ENCODE results near the gene PTPN2. TPM values are rescaled to one million over a fixed set of nuclear protein-coding genes. Genes with fewer than 3 reads are reported as not detected.
A peak's percentile ranks its signal among the peaks of the same experiment; 100 is the strongest.

Gene PTPN2
- polyA plus RNA-seq, 6 donors from 2014 or later = 84.6 to 112 (median 99.1) TPM

DNA sequence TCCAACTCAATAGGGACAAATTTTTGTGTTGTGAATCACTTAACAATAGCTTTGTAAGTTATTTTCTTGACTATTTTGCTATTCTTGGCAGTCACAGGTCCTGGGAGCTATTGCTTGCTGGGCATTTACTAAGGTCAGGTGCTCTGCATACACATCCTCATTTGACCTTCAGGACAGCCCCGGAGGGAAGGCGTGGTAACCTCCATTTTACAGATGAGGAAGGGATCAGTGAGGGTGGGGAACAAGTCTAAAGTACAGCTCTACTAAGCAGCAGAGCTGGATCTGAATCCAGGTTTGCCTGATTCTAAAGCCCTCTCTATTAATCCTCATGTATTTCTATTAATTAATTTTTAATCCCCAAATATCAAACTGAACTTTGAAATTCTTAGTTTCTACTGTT, 58.8 kb downstream of the PTPN2 start:
- H3K27ac Mint-ChIP-seq = peak overlapping the region in 1 of 6 donors; percentile 69
- H3K9me3 Mint-ChIP-seq = peaks cover 0 to 12% (median 5%) of the 10 kb centered on the region in 7 donors
- peaks cover 0 to 5% (median 3%) of the 10 kb centered on the region in 3 donors for H3K4me1 Mint-ChIP-seq
- no peak for ATAC-seq (ENCODE audit: low read depth in 2 of 2)
- no peaks in the 10 kb centered on the region for H3K27me3 Mint-ChIP-seq
- DNase-seq = no peak
- peaks cover 20 to 29% of the 10 kb centered on the region in 2 donors for H3K36me3 Mint-ChIP-seq
- peak overlapping the region in 1 of 8 donors; percentile 29 for H3K4me3 Mint-ChIP-seq

DNA sequence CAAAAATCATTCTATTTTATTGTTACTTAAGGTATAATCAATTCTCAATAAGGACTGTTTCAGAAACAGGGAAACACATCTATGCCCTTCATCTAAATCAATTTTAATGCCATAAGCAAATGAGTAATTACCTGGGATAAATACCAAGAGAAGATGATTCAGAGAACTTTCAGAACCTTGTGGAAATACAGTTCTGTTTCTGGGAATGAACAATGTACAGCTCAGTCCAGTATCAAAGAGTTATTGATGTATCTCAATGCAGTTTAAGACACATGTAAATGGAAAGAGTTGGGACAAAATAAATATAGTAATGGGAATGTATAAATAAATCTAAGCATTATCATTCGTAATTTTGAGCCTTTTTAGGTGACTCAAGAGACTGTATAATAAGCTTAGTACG, 60.1 kb downstream of the PTPN2 start:
- DNase-seq (no peak), ATAC-seq (ENCODE audit: low read depth in 2 of 2) (no peak)
- peak overlapping the region in 1 of 6 donors; percentile 17 for H3K27ac Mint-ChIP-seq
- no peak overlapping the region for H3K4me3 Mint-ChIP-seq
- peaks cover 0 to 12% (median 5%) of the 10 kb centered on the region in 7 donors for H3K9me3 Mint-ChIP-seq
- no peaks in the 10 kb centered on the region for H3K27me3 Mint-ChIP-seq
- H3K4me1 Mint-ChIP-seq = peaks cover 3 to 7% (median 4%) of the 10 kb centered on the region in 3 donors
- H3K36me3 Mint-ChIP-seq = peaks cover 15 to 29% of the 10 kb centered on the region in 2 donors

DNA sequence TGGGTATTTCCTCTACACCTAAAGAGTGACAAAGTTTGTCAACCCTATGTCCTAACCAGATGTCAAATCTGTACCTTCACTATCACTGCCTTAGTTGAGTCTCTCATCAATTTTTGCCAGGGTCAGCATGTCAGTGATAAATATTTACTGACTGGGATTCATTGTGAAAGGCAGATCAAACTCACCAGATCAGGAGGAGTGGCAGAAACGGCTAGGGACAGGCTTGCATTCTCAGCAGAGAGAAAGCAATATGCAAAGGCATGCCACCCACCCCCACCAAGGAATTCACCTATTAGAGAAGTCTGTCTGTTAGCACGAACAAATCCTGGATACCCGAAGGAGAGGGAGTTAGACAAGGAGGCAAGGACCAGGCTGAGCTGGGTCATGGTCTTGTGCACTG, 62.6 kb downstream of the PTPN2 start:
- H3K4me3 Mint-ChIP-seq = no peak overlapping the region
- no peaks in the 10 kb centered on the region for H3K27me3 Mint-ChIP-seq

DNA sequence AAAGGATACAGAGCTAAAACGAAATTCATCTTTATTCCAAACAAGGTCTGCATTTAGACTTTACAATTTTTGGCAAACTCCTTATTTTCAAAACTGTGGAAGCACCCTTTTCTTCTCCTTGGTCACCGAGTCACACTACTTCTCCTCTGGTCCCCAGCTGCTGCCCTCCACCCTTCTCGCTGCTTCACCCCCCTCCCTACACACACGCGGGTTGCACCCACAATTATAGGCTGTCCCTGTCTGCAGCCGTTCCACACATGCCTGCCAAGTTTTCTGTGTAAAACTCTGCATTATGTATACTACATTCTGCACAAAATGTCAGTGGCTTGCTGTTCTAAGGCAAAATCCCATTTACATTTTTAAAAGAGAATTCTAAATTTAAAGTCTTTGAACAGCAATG, 63.5 kb downstream of the PTPN2 start:
- peaks cover 3 to 7% (median 7%) of the 10 kb centered on the region in 3 donors for H3K4me1 Mint-ChIP-seq
- ATAC-seq (ENCODE audit: low read depth in 2 of 2) = no peak
- H3K27me3 Mint-ChIP-seq = no peaks in the 10 kb centered on the region
- no peak for DNase-seq
- peaks cover 8 to 33% of the 10 kb centered on the region in 2 donors for H3K36me3 Mint-ChIP-seq
- H3K27ac Mint-ChIP-seq = peak overlapping the region in 2 of 6 donors; percentile 37 to 95
- H3K9me3 Mint-ChIP-seq = no peaks in the 10 kb centered on the region
- no peak overlapping the region for H3K4me3 Mint-ChIP-seq

More for the DNA sequence above, 62.6 kb downstream of the PTPN2 start:
- ATAC-seq (ENCODE audit: low read depth in 2 of 2) (no peak), DNase-seq (no peak)
- H3K36me3 Mint-ChIP-seq = peaks cover 4 to 24% of the 10 kb centered on the region in 2 donors
- H3K4me1 Mint-ChIP-seq = peaks cover 3 to 7% (median 5%) of the 10 kb centered on the region in 3 donors
- H3K9me3 Mint-ChIP-seq = no peaks in the 10 kb centered on the region
- peak overlapping the region in 1 of 6 donors; percentile 8 for H3K27ac Mint-ChIP-seq

DNA sequence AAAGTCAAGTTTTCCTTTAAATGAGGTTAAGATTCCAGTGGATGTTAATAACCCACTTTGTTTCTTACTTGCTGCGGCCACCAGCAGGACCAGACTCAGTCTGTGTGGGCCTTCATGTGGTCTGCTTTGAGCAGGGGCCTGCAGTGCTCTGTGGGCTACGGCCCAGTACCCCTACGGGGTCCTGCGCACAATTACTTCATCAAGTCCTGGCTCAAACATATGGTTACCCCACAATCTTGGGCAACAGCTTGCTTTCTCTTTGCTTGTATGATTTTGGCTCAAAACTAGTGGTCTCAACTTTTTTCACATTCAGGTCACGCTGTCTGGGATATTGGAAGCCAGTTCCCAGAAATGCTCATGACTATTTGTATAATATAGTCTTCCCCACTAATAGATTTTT, 64.2 kb downstream of the PTPN2 start:
- DNase-seq (no peak), ATAC-seq (ENCODE audit: low read depth in 2 of 2) (no peak)
- Mint-ChIP-seq H3K27me3 (no peaks in the 10 kb centered on the region), H3K9me3 (no peaks in the 10 kb centered on the region), H3K36me3 (peaks cover 9 to 35% of the 10 kb centered on the region in 2 donors), H3K4me3 (no peak overlapping the region), H3K4me1 (peaks cover 3 to 7% (median 7%) of the 10 kb centered on the region in 3 donors), H3K27ac (peak overlapping the region in 2 of 6 donors; percentile 49 to 84)

DNA sequence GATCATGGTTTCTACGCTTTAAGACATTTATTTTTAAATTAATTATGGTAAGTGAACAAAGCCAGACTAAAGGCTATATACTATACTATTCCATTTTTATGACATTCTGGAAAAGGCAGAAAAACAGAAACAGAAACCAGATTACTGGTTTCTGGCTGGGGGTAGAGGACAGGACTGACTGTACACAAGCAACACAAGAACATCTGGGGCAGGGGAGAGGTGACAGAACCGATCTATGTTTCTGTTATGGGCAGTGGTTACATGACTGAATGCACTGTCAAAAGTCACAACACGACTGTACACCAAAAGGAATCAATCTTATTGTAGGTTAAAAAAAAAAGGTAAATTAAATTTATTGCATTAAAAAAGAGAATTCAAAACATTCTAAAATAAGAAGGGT, 64.7 kb downstream of the PTPN2 start:
- no peak for ATAC-seq (ENCODE audit: low read depth in 2 of 2)
- H3K4me1 Mint-ChIP-seq = peaks cover 3 to 7% (median 7%) of the 10 kb centered on the region in 3 donors
- DNase-seq = no peak
- H3K27me3 Mint-ChIP-seq = no peaks in the 10 kb centered on the region
- peak overlapping the region in 4 of 6 donors; percentile 43 to 84 (median 60) for H3K27ac Mint-ChIP-seq
- peaks cover 12 to 34% of the 10 kb centered on the region in 2 donors for H3K36me3 Mint-ChIP-seq
- H3K9me3 Mint-ChIP-seq = no peaks in the 10 kb centered on the region
- no peak overlapping the region for H3K4me3 Mint-ChIP-seq

DNA sequence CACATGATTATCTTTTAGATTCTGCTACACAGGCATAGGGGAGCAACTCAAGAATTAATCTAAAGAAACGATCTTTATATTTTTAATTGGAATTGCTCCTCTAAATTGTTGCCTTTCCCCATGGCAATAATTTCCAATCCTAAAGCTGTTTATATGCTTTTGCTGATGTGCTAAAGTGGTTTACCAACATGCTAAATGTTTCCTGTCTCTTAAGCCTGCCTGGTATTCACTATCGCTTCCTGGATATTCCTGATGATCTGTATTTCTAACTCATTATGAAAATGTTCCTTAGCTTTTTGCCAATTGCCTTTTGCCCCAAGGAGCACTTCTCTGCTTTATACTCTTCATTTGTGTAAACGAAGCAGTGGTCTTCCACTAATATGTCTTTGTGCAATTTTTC, 65.8 kb downstream of the PTPN2 start:
- H3K27me3 Mint-ChIP-seq = no peaks in the 10 kb centered on the region
- ATAC-seq (ENCODE audit: low read depth in 2 of 2) = no peak
- H3K4me1 Mint-ChIP-seq = peaks cover 3 to 7% (median 7%) of the 10 kb centered on the region in 3 donors
- DNase-seq = no peak
- H3K9me3 Mint-ChIP-seq = no peaks in the 10 kb centered on the region
- peak overlapping the region in 2 of 6 donors; percentile 15 to 20 for H3K27ac Mint-ChIP-seq
- H3K36me3 Mint-ChIP-seq = peaks cover 19 to 28% of the 10 kb centered on the region in 2 donors
- H3K4me3 Mint-ChIP-seq = no peak overlapping the region

DNA sequence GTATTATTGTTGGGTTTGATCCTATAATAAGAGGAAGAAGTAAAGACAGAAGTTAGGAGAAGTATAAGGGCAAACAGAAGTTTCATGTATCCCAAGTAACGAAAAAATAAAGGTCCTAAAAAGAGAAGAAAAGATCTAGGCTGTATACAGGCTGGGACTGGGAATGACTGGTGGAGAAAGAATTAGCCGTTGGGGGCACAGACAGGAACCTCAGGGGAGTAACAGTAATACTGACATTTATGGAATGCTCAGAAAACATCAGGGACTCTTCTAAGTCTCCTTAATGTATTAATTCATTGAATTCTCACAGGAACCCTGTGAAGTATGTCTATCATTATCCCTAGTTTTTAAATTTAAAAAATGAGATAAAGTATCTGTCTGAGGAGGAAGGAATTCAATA, 67.6 kb downstream of the PTPN2 start:
- Mint-ChIP-seq H3K36me3 (peaks cover 15 to 23% of the 10 kb centered on the region in 2 donors), H3K9me3 (no peaks in the 10 kb centered on the region), H3K4me3 (no peak overlapping the region), H3K27ac (peak overlapping the region in 1 of 6 donors; percentile 35), H3K4me1 (peaks cover 3 to 7% (median 7%) of the 10 kb centered on the region in 3 donors), H3K27me3 (no peaks in the 10 kb centered on the region)
- DNase-seq = no peak
- ATAC-seq (ENCODE audit: low read depth in 2 of 2) = no peak

DNA sequence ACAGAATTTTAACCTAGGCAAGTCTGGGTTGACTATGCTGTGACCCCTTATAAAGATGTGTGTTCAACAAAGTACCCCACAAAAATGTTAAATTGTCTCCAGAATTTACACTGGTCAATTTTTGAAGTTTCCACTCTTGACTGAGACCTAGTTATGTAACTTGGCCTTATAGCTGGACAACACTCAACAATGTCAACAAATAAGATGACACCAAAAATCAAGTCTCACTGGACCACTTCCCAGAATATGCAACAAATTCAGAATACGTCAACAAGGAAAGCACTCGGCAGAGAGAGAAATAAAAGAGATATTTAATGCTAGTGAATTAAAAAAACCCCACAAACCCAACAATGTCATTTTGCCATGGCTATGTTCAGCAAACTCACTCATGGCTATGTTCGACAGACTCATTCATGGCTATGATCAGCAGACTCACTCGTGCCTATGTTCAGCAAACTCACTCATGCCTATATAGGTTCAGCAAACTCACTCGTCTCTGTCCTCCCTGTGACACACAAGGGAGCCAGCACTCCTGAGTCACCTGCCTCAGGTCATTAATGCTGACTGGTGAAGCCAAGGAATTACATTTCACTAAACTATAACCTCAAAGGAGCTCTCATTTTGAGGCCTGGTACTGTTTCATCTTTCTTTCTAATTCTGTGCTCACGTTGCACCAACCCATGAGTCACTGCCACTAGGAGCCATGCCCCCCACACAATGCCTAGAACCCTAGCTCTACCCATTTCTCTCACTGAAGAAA, 72.7 kb downstream of the PTPN2 start:
- no peaks in the 10 kb centered on the region for H3K9me3 Mint-ChIP-seq
- H3K27ac Mint-ChIP-seq = peak overlapping the region in 4 of 6 donors; percentile 5 to 72 (median 20)
- ATAC-seq (ENCODE audit: low read depth in 2 of 2) = no peak
- H3K4me3 Mint-ChIP-seq = no peak overlapping the region
- peaks cover 18 to 29% of the 10 kb centered on the region in 2 donors for H3K36me3 Mint-ChIP-seq
- H3K4me1 Mint-ChIP-seq = peaks cover 0 to 5% (median 4%) of the 10 kb centered on the region in 3 donors
- no peaks in the 10 kb centered on the region for H3K27me3 Mint-ChIP-seq
- no peak for DNase-seq

DNA sequence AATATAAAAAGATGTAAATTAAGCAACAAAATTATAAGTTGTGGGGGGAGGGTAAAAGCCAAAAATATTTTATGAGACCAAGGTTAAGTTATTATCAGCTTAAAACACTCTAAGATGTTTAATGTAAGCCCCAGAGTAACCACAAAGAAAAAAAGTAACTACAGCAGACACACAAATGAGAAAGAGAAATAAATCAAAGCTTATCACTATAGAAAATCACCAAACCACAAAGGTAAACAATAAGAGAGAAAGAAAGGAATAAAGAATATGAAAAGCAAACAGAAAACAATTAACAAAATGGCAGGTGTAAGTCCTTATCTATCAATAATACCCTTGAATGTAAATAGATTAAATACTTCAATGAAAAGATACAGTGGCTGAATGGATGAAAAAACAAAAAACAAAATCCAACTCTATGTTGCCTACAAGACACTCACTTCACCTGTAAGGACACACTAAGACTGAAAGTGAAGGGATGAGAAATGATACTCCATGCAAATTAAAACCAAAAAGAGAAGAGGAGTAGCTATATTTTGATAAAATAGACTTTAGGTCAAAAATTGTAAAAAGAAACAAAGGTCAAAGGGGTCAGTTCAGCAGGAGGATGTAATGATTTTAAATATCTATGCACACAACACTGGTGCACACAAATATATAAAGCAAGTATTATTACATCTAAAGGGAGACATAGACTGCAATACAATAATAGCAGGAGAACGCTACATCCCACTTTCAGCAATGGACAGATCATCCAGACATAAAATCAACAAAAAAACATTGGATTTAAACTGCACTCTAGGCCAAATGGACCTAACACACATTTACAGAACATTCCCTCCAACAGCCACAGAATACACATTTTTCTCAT, 80.7 kb downstream of the PTPN2 start:
- Mint-ChIP-seq H3K4me1 (peaks cover 10 to 16% (median 11%) of the 10 kb centered on the region in 3 donors), H3K4me3 (peak overlapping the region in 1 of 8 donors; percentile 22), H3K27ac (peak overlapping the region in 4 of 6 donors; percentile 16 to 79 (median 30)), H3K36me3 (peaks cover 18 to 22% of the 10 kb centered on the region in 2 donors), H3K9me3 (no peaks in the 10 kb centered on the region), H3K27me3 (no peaks in the 10 kb centered on the region)
- DNase-seq (no peak), ATAC-seq (ENCODE audit: low read depth in 2 of 2) (no peak)

DNA sequence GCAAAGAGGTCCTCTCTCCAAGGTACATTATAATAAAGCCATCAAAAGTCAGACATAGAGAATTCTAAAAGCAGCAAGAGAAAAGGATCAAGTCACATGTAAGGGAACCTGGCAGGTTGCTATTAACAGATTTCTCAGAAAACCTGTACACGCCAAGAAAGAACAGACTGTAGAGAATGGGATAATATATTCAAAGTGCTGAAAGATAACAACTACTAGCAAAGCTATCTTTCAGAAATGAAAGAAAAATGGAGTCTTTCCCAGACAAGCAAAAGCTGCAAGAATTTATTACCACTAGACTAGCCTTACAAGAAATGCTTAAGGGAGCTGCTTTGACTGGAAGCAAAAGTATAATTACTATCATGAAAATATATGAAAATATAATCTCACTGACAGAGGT, 81.5 kb downstream of the PTPN2 start:
- Mint-ChIP-seq H3K27me3 (no peaks in the 10 kb centered on the region), H3K27ac (no peak overlapping the region), H3K36me3 (peaks cover 16 to 22% of the 10 kb centered on the region in 2 donors), H3K4me1 (peaks cover 10 to 17% (median 11%) of the 10 kb centered on the region in 3 donors), H3K9me3 (no peaks in the 10 kb centered on the region), H3K4me3 (no peak overlapping the region)
- ATAC-seq (ENCODE audit: low read depth in 2 of 2) = no peak
- DNase-seq = no peak

DNA sequence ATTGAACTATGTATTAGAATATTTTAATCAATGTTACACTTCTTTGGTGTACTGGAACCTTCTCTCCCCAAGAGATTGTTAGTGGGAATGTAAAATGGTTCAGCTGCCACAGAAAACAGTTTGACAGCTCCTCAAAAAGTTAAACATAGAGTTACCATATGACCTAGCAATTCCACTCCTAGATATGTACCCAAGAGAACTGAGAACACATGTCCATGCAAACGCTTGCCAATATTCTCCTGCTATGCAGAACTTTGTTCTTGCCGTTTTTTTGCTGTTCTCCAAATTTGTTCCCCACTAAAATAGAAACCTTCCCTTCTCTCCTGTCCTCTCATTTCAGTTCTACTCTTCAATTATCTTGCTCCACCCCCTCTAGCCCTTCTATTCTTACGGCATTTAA, 87.6 kb downstream of the PTPN2 start:
- Mint-ChIP-seq H3K4me1 (peaks cover 0 to 4% (median 0%) of the 10 kb centered on the region in 3 donors), H3K4me3 (no peak overlapping the region), H3K36me3 (peaks cover 4 to 5% of the 10 kb centered on the region in 2 donors), H3K27ac (no peak overlapping the region), H3K9me3 (no peaks in the 10 kb centered on the region), H3K27me3 (no peaks in the 10 kb centered on the region)
- ATAC-seq (ENCODE audit: low read depth in 2 of 2) (no peak), DNase-seq (no peak)

DNA sequence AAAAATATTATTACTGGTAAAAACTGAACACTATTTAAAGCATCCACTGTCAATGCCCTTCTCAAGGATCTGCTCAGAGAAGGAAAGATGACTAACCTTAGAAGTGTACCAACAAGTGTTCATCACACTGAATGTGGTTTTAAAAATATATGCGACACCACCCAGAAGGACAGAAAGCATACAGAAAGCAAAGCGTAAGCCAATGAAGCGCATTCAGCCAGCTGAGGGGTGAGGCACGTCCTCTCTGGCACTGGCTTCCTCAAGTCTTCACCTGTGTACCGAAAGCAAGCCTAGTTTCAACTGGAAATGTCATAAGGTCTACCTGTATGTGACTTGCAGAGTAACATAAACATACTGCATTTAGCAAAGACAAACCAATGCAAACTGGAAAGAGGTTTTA, 92.4 kb downstream of the PTPN2 start:
- H3K27ac Mint-ChIP-seq = no peak overlapping the region
- H3K4me3 Mint-ChIP-seq = no peak overlapping the region

More for the DNA sequence above, 92.4 kb downstream of the PTPN2 start:
- peaks cover 0 to 4% of the 10 kb centered on the region in 2 donors for H3K36me3 Mint-ChIP-seq
- H3K9me3 Mint-ChIP-seq = no peaks in the 10 kb centered on the region
- H3K27me3 Mint-ChIP-seq = no peaks in the 10 kb centered on the region
- peaks cover 0 to 7% (median 4%) of the 10 kb centered on the region in 3 donors for H3K4me1 Mint-ChIP-seq
- DNase-seq (no peak), ATAC-seq (ENCODE audit: low read depth in 2 of 2) (no peak)
